HCT116 (cell line): Measurements from ENCODE around the gene RBL1. TPM values are rescaled to one million over a fixed set of nuclear protein-coding genes. Genes with fewer than 3 reads are reported as not detected.

Experiments
- ATAC-seq: fragments of 200-7000 bp; cut with Tn5 transposase; 2 replicates; pipeline ENCODE4 v1.9.1; 2020; ENCODE audit warnings: mild to moderate bottlenecking, moderate library complexity
- BruUV-seq: library from RNA; stranded (reverse); fragments of 400-500 nt; replicated peaks from 2 replicates; lab custom pipeline; 2021; lab: Mats Ljungman, UMichigan
- CTCF ChIA-PET: fragments of 300-600 bp; sonication (Branson Sonifier 250); formaldehyde crosslinking; loops from one replicate; lab custom pipeline; 2021; ENCODE audit warnings: antibody characterized with exemption; lab: Charles Lee
- POLR2A ChIA-PET: fragments of 300-600, 350-600 bp; sonication (Branson Sonifier 250); formaldehyde crosslinking; loops from one replicate; lab custom pipeline; 2021; ENCODE audit warnings: antibody characterized with exemption; lab: Charles Lee
- RAD21 ChIA-PET, 2 experiments: fragments of 300-600 bp; sonication (Branson Sonifier 250); formaldehyde crosslinking; loops; one replicate each; lab custom pipeline; 2023; ENCODE audit warnings: low total read pairs in 2 of 2; ENCODE audit not compliant: uncharacterized antibody in 2 of 2, unreplicated experiment in 2 of 2, low non-redundant PET in 1 of 2; lab: Charles Lee
- DNase-seq: peaks from one replicate; pipeline ENCODE4 v3.0.0-alpha.2; 2010; ENCODE audit warnings: low read depth, low spot score
- H2AFZ ChIP-seq: fragments of 200-600 bp; shearing (Covaris generic), sonication (generic); 2 replicates; pipeline ENCODE4 v1.6.1; 2017; ENCODE audit warnings: low read depth, mixed run types, mixed read lengths, antibody characterized with exemption, low read length; ENCODE audit not compliant: poor library complexity, severe bottlenecking
- H3K27ac ChIP-seq: 2 replicates; pipeline ENCODE4 v1.5.1; 2012; ENCODE audit warnings: low read depth, low read length
- H3K27me3 ChIP-seq: fragments of 200-600 bp; sonication (generic); 2 replicates; pipeline ENCODE4 v1.6.1; 2016; ENCODE audit warnings: mixed run types, low read length, mixed read lengths; ENCODE audit not compliant: insufficient read depth
- H3K36me3 ChIP-seq, 2 experiments: fragments of 200-500 bp in 1 of 2; fragments of 200-600 bp in 1 of 2; sonication (Bioruptor generic) in 1 of 2; sonication (generic) in 1 of 2; 2 replicates each; pipeline versions ENCODE4 v1.5.1 to v1.6.1; 2014 to 2016; ENCODE audit warnings: low read length in 2 of 2, inconsistent platforms in 1 of 2, mixed read lengths in 1 of 2, mixed run types in 1 of 2; ENCODE audit not compliant: insufficient read depth in 2 of 2, control insufficient read depth in 1 of 2
- H3K4me1 ChIP-seq, 2 experiments: fragments of 200-600 bp in 1 of 2; sonication (generic) in 1 of 2; 2 replicates each; pipeline versions ENCODE4 v1.5.1 to v1.6.1; 2012 to 2017; ENCODE audit warnings: low read length in 2 of 2, inconsistent platforms in 1 of 2, mild to moderate bottlenecking in 1 of 2, mixed read lengths in 1 of 2, mixed run types in 1 of 2, moderate library complexity in 1 of 2; ENCODE audit not compliant: insufficient read depth in 2 of 2, control insufficient read depth in 1 of 2
- H3K4me2 ChIP-seq: fragments of 200-600 bp; sonication (generic); 2 replicates; pipeline ENCODE4 v1.6.1; 2017; ENCODE audit warnings: mixed run types, low read length, mixed read lengths
- H3K4me3 ChIP-seq, 2 experiments: fragments of 200-600 bp in 1 of 2; sonication (generic) in 1 of 2; replicated peaks in 1 of 2; 2 replicates each; pipeline ENCODE4 v1.5.1; 2011 to 2016; ENCODE audit warnings: low read length in 2 of 2, control low read depth in 1 of 2, low read depth in 1 of 2, mild to moderate bottlenecking in 1 of 2, mixed read lengths in 1 of 2, mixed run types in 1 of 2
- H3K79me2 ChIP-seq: fragments of 200-600 bp; sonication (generic); 2 replicates; pipeline ENCODE4 v1.6.1; 2017; ENCODE audit warnings: mild to moderate bottlenecking, mixed run types, low read length, moderate library complexity, mixed read lengths; ENCODE audit not compliant: insufficient read depth
- H3K9ac ChIP-seq: fragments of 200-600 bp; sonication (generic); 2 replicates; pipeline ENCODE4 v1.6.1; 2016; ENCODE audit warnings: low read length, mixed read lengths
- H3K9me2 ChIP-seq: fragments of 200-600 bp; sonication (generic), shearing (Covaris generic); 2 replicates; pipeline ENCODE4 v1.6.1; 2017; ENCODE audit warnings: mixed run types, mild to moderate bottlenecking, moderate library complexity; ENCODE audit not compliant: insufficient read depth
- H3K9me3 ChIP-seq, 2 experiments: fragments of 200-500 bp in 1 of 2; fragments of 200-600 bp in 1 of 2; sonication (Bioruptor generic) in 1 of 2; sonication (generic) in 1 of 2; 2 replicates each; pipeline ENCODE4 v1.6.1; 2014 to 2017; ENCODE audit warnings: low read length in 2 of 2, mixed read lengths in 2 of 2, inconsistent platforms in 1 of 2, low read depth in 1 of 2, mild to moderate bottlenecking in 1 of 2, mixed run types in 1 of 2, moderate library complexity in 1 of 2; ENCODE audit not compliant: control insufficient read depth in 1 of 2, insufficient read depth in 1 of 2
- H4K20me1 ChIP-seq: fragments of 200-600 bp; sonication (generic), shearing (Covaris generic); 2 replicates; pipeline ENCODE4 v1.6.1; 2017; ENCODE audit warnings: mixed run types, mild to moderate bottlenecking, moderate library complexity; ENCODE audit not compliant: insufficient read depth
- CBX3 ChIP-seq: IDR thresholded peaks from 2 replicates; pipeline ENCODE4 v1.6.1; 2012; ENCODE audit warnings: low read depth
- CEBPB ChIP-seq: IDR thresholded peaks from 2 replicates; pipeline ENCODE4 v1.6.1; 2012; ENCODE audit warnings: low read depth
- ELF1 ChIP-seq: IDR thresholded peaks from 2 replicates; pipeline ENCODE4 v1.6.1; 2012; ENCODE audit warnings: low read depth, borderline replicate concordance
- EZH2 ChIP-seq: fragments of 200-600 bp; sonication (generic); IDR thresholded peaks from 2 replicates; pipeline ENCODE4 v1.6.1; 2017; ENCODE audit warnings: antibody characterized with exemption, mixed run types
- EZH2phosphoT487 ChIP-seq: fragments of 200-600 bp; IDR thresholded peaks from 2 replicates; pipeline ENCODE4 v1.6.1; 2018; ENCODE audit warnings: antibody characterized with exemption, borderline replicate concordance
- JUND ChIP-seq: IDR thresholded peaks from 2 replicates; pipeline ENCODE4 v1.6.1; 2012
- SIN3A ChIP-seq: IDR thresholded peaks from 2 replicates; pipeline ENCODE4 v1.6.1; 2012; ENCODE audit warnings: low read depth
- SP1 ChIP-seq: IDR thresholded peaks from 2 replicates; pipeline ENCODE4 v1.6.1; 2012; ENCODE audit warnings: low read depth
- SRF ChIP-seq: IDR thresholded peaks from 2 replicates; pipeline ENCODE4 v1.6.1; 2012; ENCODE audit warnings: low read depth
- TCF7L2 ChIP-seq: IDR thresholded peaks from 2 replicates; pipeline ENCODE4 v1.7.0; 2011; ENCODE audit warnings: borderline replicate concordance, inconsistent platforms; ENCODE audit not compliant: insufficient read depth, insufficient read length; ENCODE audit errors: extremely low read depth
- YY1 ChIP-seq: IDR thresholded peaks from 2 replicates; pipeline ENCODE4 v1.6.1; 2011; ENCODE audit warnings: low read length, low read depth, moderate library complexity, mild to moderate bottlenecking; ENCODE audit not compliant: insufficient replicate concordance; ENCODE audit errors: extremely low read depth
- ZFX ChIP-seq: fragments of 450-650 bp; IDR thresholded peaks from 2 replicates; pipeline ENCODE4 v1.6.1; 2017
- ZNF274 ChIP-seq: fragments of 200-500 bp; sonication (Bioruptor generic); IDR thresholded peaks from 2 replicates; pipeline ENCODE4 v1.6.1; 2014; ENCODE audit warnings: mild to moderate bottlenecking, low read depth, low read length, inconsistent platforms
- intact Hi-C: fragments of 100-400 bp; cut with micrococcal nuclease; formaldehyde crosslinking; loops from 2 replicates; pipeline ENCODE4 v1.10.0; 2022
- total RNA-seq: library from RNA; stranded (reverse); gene quantifications from one replicate; pipeline ENCODE4 v1.2.1, GENCODE V29; 2021; ENCODE audit not compliant: unreplicated experiment
- TF ChIP-seq, protein P1 (sequence below): IDR thresholded peaks from 2 replicates; pipeline ENCODE4 v1.6.1; 2012
- TF ChIP-seq, protein P2 (sequence below), 3 experiments: fragments of 200-600 bp in 1 of 3; sonication (generic) in 1 of 3; IDR thresholded peaks in 2 of 3; conservative IDR thresholded peaks in 1 of 3; 2 replicates each; pipeline ENCODE4 v1.5.1; 2012 to 2017; ENCODE audit warnings: low read depth in 2 of 3, low read length in 2 of 3, antibody characterized with exemption in 1 of 3, borderline replicate concordance in 1 of 3, control low read depth in 1 of 3, mild to moderate bottlenecking in 1 of 3, mixed read lengths in 1 of 3, mixed run types in 1 of 3, moderate library complexity in 1 of 3; ENCODE audit not compliant: insufficient read depth in 1 of 3
- TF ChIP-seq, protein P3 (sequence below): IDR thresholded peaks from 2 replicates; pipeline ENCODE4 v1.6.1; 2012

RBL1 gene
- total RNA-seq, 1 experiment from 2014 or later, result 16.9 TPM

DNA sequence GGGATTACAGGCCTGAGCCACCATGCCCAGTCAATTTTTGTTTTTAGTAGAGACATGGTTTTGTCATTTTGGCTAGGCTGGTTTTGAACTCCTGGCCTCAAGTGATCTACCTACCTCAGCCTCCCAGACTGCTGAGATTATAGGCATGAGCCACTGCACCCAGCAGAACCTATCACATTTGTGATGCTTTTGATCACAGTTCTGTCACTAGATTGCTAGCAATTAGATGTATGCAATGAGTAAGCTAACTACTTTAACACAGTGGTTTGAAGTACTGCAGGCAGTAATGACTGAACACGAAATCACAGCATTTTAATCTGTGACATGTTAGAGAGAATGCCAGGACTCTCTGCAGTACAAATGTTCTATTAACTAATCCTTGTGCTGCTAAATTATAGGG is 124.7 kb downstream of the RBL1 start:
- H3K9me3 ChIP-seq, result no peaks in the 10 kb centered on the region
- H4K20me1 ChIP-seq, result no peaks in the 10 kb centered on the region
- no peaks in the 10 kb centered on the region for H3K79me2 ChIP-seq
- intact Hi-C loops, result no loop called here
- H3K9ac ChIP-seq, result no peak overlapping the region
- POLR2A ChIA-PET, result no interaction called here
- H3K4me2 ChIP-seq, result no peak overlapping the region
- H3K27me3 ChIP-seq, result no peaks in the 10 kb centered on the region
- no peaks in the 10 kb centered on the region for H3K36me3 ChIP-seq
- ATAC-seq (no peak), DNase-seq (no peak)
- H3K27ac ChIP-seq, result no peak overlapping the region
- no peaks in the 10 kb centered on the region for H3K9me2 ChIP-seq
- no peak overlapping the region for H2AFZ ChIP-seq
- RAD21 ChIA-PET, result no interaction called here
- no peak overlapping the region for H3K4me3 ChIP-seq
- no TSS peak for BruUV-seq
- TF ChIP-seq TCF7L2 (no peak), ELF1 (no peak), EZH2 (no peak), SP1 (no peak), SRF (no peak), CEBPB (no peak), JUND (no peak), ZFX (no peak), EZH2phosphoT487 (no peak), ZNF274 (no peak), CBX3 (no peak), SIN3A (no peak), YY1 (no peak)
- TF ChIP-seq, protein P1, sequence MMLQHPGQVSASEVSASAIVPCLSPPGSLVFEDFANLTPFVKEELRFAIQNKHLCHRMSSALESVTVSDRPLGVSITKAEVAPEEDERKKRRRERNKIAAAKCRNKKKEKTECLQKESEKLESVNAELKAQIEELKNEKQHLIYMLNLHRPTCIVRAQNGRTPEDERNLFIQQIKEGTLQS, result no peak
- TF ChIP-seq, protein P2, sequence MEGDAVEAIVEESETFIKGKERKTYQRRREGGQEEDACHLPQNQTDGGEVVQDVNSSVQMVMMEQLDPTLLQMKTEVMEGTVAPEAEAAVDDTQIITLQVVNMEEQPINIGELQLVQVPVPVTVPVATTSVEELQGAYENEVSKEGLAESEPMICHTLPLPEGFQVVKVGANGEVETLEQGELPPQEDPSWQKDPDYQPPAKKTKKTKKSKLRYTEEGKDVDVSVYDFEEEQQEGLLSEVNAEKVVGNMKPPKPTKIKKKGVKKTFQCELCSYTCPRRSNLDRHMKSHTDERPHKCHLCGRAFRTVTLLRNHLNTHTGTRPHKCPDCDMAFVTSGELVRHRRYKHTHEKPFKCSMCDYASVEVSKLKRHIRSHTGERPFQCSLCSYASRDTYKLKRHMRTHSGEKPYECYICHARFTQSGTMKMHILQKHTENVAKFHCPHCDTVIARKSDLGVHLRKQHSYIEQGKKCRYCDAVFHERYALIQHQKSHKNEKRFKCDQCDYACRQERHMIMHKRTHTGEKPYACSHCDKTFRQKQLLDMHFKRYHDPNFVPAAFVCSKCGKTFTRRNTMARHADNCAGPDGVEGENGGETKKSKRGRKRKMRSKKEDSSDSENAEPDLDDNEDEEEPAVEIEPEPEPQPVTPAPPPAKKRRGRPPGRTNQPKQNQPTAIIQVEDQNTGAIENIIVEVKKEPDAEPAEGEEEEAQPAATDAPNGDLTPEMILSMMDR (IDR thresholded peaks at IDR 0.05 in 2 of 3, conservative IDR thresholded peaks at IDR 0.05 in 1 of 3; ENCODE audit: borderline replicate concordance in 1 of 3, insufficient read depth in 1 of 3, low read depth in 2 of 3, low read length in 2 of 3), result no peak
- TF ChIP-seq, protein P3, sequence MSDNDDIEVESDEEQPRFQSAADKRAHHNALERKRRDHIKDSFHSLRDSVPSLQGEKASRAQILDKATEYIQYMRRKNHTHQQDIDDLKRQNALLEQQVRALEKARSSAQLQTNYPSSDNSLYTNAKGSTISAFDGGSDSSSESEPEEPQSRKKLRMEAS, result no peak
- H3K4me1 ChIP-seq, result no peaks in the 10 kb centered on the region
- CTCF ChIA-PET, result no interaction called here
